ENCODE results near the gene CADM2.

DNA sequence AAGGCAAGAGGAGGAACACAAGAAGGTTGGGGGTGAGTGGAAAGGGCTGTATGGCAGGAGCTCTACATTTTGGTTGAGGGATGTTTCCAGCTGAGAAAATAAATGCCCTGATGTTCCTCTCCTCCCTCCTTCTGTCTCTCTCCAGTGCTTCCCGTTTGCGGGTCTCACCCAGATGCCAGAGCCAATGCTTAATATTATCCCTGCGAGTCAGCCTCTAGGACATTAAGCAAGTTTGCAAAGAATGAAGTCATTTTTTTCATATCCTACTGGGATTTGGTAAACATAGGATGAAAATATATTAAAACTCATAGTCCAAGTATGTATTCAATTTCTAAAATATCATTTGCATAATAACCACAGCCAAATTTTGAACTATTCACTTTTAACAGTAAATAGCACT lies 295.9 kb downstream of the CADM2 start:
- TF ChIP-seq, protein P1, sequence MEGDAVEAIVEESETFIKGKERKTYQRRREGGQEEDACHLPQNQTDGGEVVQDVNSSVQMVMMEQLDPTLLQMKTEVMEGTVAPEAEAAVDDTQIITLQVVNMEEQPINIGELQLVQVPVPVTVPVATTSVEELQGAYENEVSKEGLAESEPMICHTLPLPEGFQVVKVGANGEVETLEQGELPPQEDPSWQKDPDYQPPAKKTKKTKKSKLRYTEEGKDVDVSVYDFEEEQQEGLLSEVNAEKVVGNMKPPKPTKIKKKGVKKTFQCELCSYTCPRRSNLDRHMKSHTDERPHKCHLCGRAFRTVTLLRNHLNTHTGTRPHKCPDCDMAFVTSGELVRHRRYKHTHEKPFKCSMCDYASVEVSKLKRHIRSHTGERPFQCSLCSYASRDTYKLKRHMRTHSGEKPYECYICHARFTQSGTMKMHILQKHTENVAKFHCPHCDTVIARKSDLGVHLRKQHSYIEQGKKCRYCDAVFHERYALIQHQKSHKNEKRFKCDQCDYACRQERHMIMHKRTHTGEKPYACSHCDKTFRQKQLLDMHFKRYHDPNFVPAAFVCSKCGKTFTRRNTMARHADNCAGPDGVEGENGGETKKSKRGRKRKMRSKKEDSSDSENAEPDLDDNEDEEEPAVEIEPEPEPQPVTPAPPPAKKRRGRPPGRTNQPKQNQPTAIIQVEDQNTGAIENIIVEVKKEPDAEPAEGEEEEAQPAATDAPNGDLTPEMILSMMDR (IDR thresholded peaks at IDR 0.05; ENCODE audit: low read length): no peak
- TF ChIP-seq EZH2 (IDR thresholded peaks at IDR 0.05; ENCODE audit: borderline replicate concordance, low read length): no peak
